A549 (cell line): ENCODE measurements around the gene TANK.

Source experiments
- BHLHE40 ChIP-seq: IDR thresholded peaks from 2 replicates; pipeline ENCODE4 v1.6.1; 2012; ENCODE audit warnings: low read depth, low read length, inconsistent platforms
- CHD4 ChIP-seq: fragments of 200-600 bp; sonication (generic); IDR thresholded peaks from 2 replicates; pipeline ENCODE4 v1.6.1; 2016; ENCODE audit warnings: antibody characterized with exemption, mild to moderate bottlenecking, borderline replicate concordance
- CTCF ChIP-seq: fragments of >200 bp; sonication (Bioruptor Twin); formaldehyde crosslinking; IDR thresholded peaks from 3 replicates; pipeline ENCODE4 v1.5.1; 2016
- HDAC2 ChIP-seq: fragments of 200-600 bp; sonication (generic); IDR thresholded peaks from 2 replicates; pipeline ENCODE4 v1.6.1; 2016
- KDM1A ChIP-seq: fragments of 200-600 bp; sonication (generic); IDR thresholded peaks from 2 replicates; pipeline ENCODE4 v1.6.1; 2016; ENCODE audit warnings: low read depth, mild to moderate bottlenecking
- MYC ChIP-seq: IDR thresholded peaks from 2 replicates; pipeline ENCODE4 v1.6.1; 2012; ENCODE audit warnings: mild to moderate bottlenecking, inconsistent platforms, low read length, improper control_type of control experiment, borderline replicate concordance
- POLR2A ChIP-seq: IDR thresholded peaks from 2 replicates; pipeline ENCODE4 v1.6.1; 2012; ENCODE audit warnings: mild to moderate bottlenecking, low read length
- REST ChIP-seq: fragments of 200-600 bp; sonication (generic); IDR thresholded peaks from 2 replicates; pipeline ENCODE4 v1.6.1; 2016; ENCODE audit warnings: antibody characterized with exemption, mild to moderate bottlenecking, moderate library complexity
- SMC3 ChIP-seq: fragments of >200 bp; sonication (Bioruptor Twin); formaldehyde crosslinking; IDR thresholded peaks from 3 replicates; pipeline ENCODE4 v1.6.1; 2018; ENCODE audit warnings: inconsistent platforms
- SREBF2 ChIP-seq: fragments of 450-650 bp; IDR thresholded peaks from 2 replicates; pipeline ENCODE4 v1.6.1; 2014; ENCODE audit warnings: mild to moderate bottlenecking, moderate library complexity
- ZFP36 ChIP-seq: fragments of 450-650 bp; IDR thresholded peaks from 2 replicates; pipeline ENCODE4 v1.6.1; 2014; ENCODE audit warnings: borderline replicate concordance; ENCODE audit not compliant: partially characterized antibody
- TF ChIP-seq, protein P1 (sequence below): fragments of 250-450 bp; sonication (Bioruptor Pico); IDR thresholded peaks from 2 replicates; pipeline ENCODE4 v1.5.0; 2020; ENCODE audit warnings: low read depth, mild to moderate bottlenecking, moderate library complexity
- TF ChIP-seq, protein P2 (sequence below): IDR thresholded peaks from 2 replicates; pipeline ENCODE4 v1.6.1; 2012

DNA sequence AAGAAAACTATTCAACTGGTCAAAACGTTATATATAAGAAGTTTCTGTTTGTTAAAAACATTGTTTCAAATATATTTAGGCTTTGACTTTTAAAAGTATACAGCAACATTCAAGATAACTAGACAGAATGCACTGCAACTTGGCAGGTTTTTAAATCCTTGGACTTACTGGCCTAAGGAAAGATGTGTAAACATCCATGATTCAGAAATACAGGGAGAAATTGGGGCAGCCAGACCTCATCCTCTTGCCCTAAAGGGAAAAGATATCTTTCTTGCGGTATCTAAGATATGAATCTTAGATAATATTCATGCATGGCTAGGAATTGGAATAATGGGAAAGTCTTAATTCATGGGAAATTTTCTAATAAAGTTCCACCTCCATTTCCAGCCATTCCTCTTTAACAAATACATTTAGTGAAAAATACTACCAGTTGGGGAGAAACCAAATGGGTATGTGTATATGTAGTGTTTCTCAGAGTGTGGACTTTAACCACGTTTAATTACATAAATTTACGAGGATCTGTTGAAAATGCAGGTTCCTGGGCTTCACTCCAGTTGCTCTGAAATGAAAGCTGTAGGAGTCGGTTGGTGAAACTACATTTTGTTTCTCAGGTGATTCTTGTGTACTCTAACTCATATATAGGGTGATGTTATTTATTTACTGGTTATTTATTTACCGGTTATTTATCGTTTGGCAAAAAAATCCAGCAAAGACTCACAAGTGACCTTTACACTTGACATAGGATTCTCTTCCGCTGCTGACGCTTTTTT is 587 bp upstream of the TANK start:
- TF ChIP-seq BHLHE40 (no peak), ZFP36 (no peak), KDM1A (no peak), CTCF (no peak), MYC (no peak), POLR2A (no peak), REST (no peak), SMC3 (0 out of 3 replicates have a peak, but pooled peaks have one; percentile 10), HDAC2 (no peak), SREBF2 (no peak), CHD4 (peak; percentile 68; the same call in 1 of the 2 replicates)
- TF ChIP-seq, protein P1, sequence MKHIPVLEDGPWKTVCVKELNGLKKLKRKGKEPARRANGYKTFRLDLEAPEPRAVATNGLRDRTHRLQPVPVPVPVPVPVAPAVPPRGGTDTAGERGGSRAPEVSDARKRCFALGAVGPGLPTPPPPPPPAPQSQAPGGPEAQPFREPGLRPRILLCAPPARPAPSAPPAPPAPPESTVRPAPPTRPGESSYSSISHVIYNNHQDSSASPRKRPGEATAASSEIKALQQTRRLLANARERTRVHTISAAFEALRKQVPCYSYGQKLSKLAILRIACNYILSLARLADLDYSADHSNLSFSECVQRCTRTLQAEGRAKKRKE (CRISPR knock-in tag): no peak
- TF ChIP-seq, protein P2, sequence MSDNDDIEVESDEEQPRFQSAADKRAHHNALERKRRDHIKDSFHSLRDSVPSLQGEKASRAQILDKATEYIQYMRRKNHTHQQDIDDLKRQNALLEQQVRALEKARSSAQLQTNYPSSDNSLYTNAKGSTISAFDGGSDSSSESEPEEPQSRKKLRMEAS: no peak
